Tibial nerve (tissue), 4 donors: Measurements from ENCODE around the gene PEX14. TPM values are rescaled to one million over a fixed set of nuclear protein-coding genes. Genes with fewer than 3 reads are reported as not detected.
"Not testable (repeated sequence)": the region's sequence is repeated elsewhere in the genome, so short reads cannot be mapped to it uniquely, and the experiment has no call there.

Source experiments
- DNase-seq, 2 donors: peaks; one replicate each; pipeline ENCODE4 v3.0.0-alpha.2; 2019; ENCODE audit warnings: low spot score in 2 of 2
- H3K27ac ChIP-seq, 4 donors: fragments of 200-600 bp; sonication (generic) in 3 of 4; one replicate each; pipeline ENCODE4 v1.5.1; 2017 to 2019; ENCODE audit warnings: mild to moderate bottlenecking in 1 of 4
- H3K27me3 ChIP-seq, 2 donors: fragments of 200-600 bp; sonication (generic) in 1 of 2; one replicate each; pipeline versions ENCODE4 v1.5.1 to v1.6.0; 2017 to 2019
- H3K36me3 ChIP-seq, 3 donors: fragments of 200-600 bp; sonication (generic); one replicate each; pipeline ENCODE4 v1.5.1; 2018 to 2019
- H3K4me1 ChIP-seq, 4 donors: fragments of 200-600 bp; sonication (generic) in 3 of 4; one replicate each; pipeline ENCODE4 v1.5.1; 2017 to 2019
- H3K4me3 ChIP-seq, 4 donors: fragments of 200-600 bp; sonication (generic) in 3 of 4; one replicate each; pipeline ENCODE4 v1.5.1; 2017 to 2019; ENCODE audit warnings: mild to moderate bottlenecking in 1 of 4, moderate library complexity in 1 of 4
- H3K9me3 ChIP-seq, 4 donors: fragments of 200-600 bp; sonication (generic) in 3 of 4; one replicate each; pipeline ENCODE4 v1.5.1; 2017 to 2019
- CTCF ChIP-seq, 5 experiments: fragments of 200-600 bp in 3 of 5; fragments of 450-650 bp in 2 of 5; sonication (generic) in 3 of 5; IDR thresholded peaks; one replicate each; pipeline ENCODE4 v1.5.1; 2016 to 2019; ENCODE audit warnings: antibody characterized with exemption in 5 of 5, mild to moderate bottlenecking in 3 of 5, moderate library complexity in 2 of 5
- EP300 ChIP-seq, 2 donors: sonication (generic); formaldehyde crosslinking; IDR thresholded peaks; one replicate each; pipeline ENCODE4 v1.6.1; 2017; ENCODE audit warnings: antibody characterized with exemption in 2 of 2, mild to moderate bottlenecking in 1 of 2
- POLR2A ChIP-seq, 2 donors: fragments of 450-650 bp; IDR thresholded peaks; one replicate each; pipeline ENCODE4 v1.6.1; 2017; ENCODE audit warnings: antibody characterized with exemption in 2 of 2, mild to moderate bottlenecking in 2 of 2, moderate library complexity in 2 of 2
- WGBS, 2 donors: methylation state at CpG; one replicate each; pipeline ENCODE4 v1.1.5; 2018; 5-methylcytosine and 5-hydroxymethylcytosine counted together
- total RNA-seq, 4 donors: library from RNA; depleted of rRNA; stranded (reverse); fragments of >200 nt; gene quantifications; one replicate each; pipeline ENCODE4 v1.1.0, GENCODE V29; 2016

PEX14 gene
- total RNA-seq, result 10 to 100 TPM; 14.4 to 21.8 (median 18.2) TPM

- Histone ChIP-seq H3K4me1 (peaks cover 0 to 50% (median 14%) of the 10 kb centered on the region in 4 donors), H3K27ac (peak within 1 kb of the TSS; percentile 22 to 94 (median 88)), H3K4me3 (peak within 1 kb of the TSS; percentile 80 to 97 (median 88)), H3K9me3 (no peaks in the 10 kb centered on the region), H3K27me3 (no peaks in the 10 kb centered on the region), H3K36me3 (no peaks in the 10 kb centered on the region)
- WGBS, 2 donors, result 17 to 21% methylated on average over 27 to 32 of the region's 50 CpGs
- DNase-seq, result peak; percentile 66 to 75
- TF ChIP-seq CTCF (IDR thresholded peaks at IDR 0.05), result no peak
- peak in 1 of 2 donors; percentile 73 for TF ChIP-seq EP300 (IDR thresholded peaks at IDR 0.05)
Observed at GRCh38 chr1:10474613-10475507, at the start of gene PEX14. Gene PEX14, plus strand, starts transcription at chr1:10474950. Its CDS starts 17 bp downstream, at chr1:10474967.

- not testable (repeated sequence) for H3K27me3 ChIP-seq, H3K9me3 ChIP-seq, H3K4me3 ChIP-seq, H3K27ac ChIP-seq, H3K36me3 ChIP-seq, DNase-seq
- WGBS, 2 donors, result 71 to 77% methylated on average over 20 to 21 of the region's 21 CpGs
- H3K4me1 ChIP-seq, result peaks cover 0 to 17% (median 3%) of the 10 kb centered on the region in 4 donors
Observed at GRCh38 chr1:10425826-10426534, 48.8 kb upstream of the PEX14 start.

GRCh38 chr1:10426535-10426848 lies 48.3 kb upstream of the PEX14 start:
- 91% methylated on average over 16 to 19 of the region's 21 CpGs for WGBS, 2 donors
- not testable (repeated sequence) for DNase-seq, H3K4me3 ChIP-seq, H3K27me3 ChIP-seq, H3K9me3 ChIP-seq, H3K27ac ChIP-seq, H3K36me3 ChIP-seq
- peaks cover 0 to 22% (median 5%) of the 10 kb centered on the region in 4 donors for H3K4me1 ChIP-seq

- no peak for DNase-seq
- Histone ChIP-seq H3K4me3 (no peak overlapping the region), H3K9me3 (no peaks in the 10 kb centered on the region), H3K27me3 (no peaks in the 10 kb centered on the region), H3K4me1 (peaks cover 0 to 31% (median 5%) of the 10 kb centered on the region in 4 donors), H3K27ac (no peak overlapping the region), H3K36me3 (no peaks in the 10 kb centered on the region)
- TF ChIP-seq CTCF (IDR thresholded peaks at IDR 0.05) (no peak), EP300 (IDR thresholded peaks at IDR 0.05) (no peak), POLR2A (IDR thresholded peaks at IDR 0.05) (no peak)
- 83 to 86% methylated on average over 4 to 5 of the region's 5 CpGs for WGBS, 2 donors
Observed at GRCh38 chr1:10428984-10429383, 45.8 kb upstream of the PEX14 start.

- peak overlapping the region in 3 of 4 donors; percentile 61 to 82 (median 64) for H3K27ac ChIP-seq
- no peaks in the 10 kb centered on the region for H3K9me3 ChIP-seq
- H3K4me3 ChIP-seq, result peak overlapping the region; percentile 71 to 94 (median 80)
- H3K27me3 ChIP-seq, result no peaks in the 10 kb centered on the region
- 11% methylated on average over 16 of the region's 16 CpGs for WGBS, 2 donors
- no peak for TF ChIP-seq EP300 (IDR thresholded peaks at IDR 0.05)
- no peak for TF ChIP-seq CTCF (IDR thresholded peaks at IDR 0.05)
- no peak for TF ChIP-seq POLR2A (IDR thresholded peaks at IDR 0.05)
- no peak for DNase-seq
- peaks cover 0 to under 1% (median 0%) of the 10 kb centered on the region in 3 donors for H3K36me3 ChIP-seq
- H3K4me1 ChIP-seq, result peaks cover 0 to 31% (median 5%) of the 10 kb centered on the region in 4 donors
Observed at GRCh38 chr1:10429868-10430215, 44.9 kb upstream of the PEX14 start.
